Astrocyte (in vitro differentiated cells and primary cell): Measurements from ENCODE around the gene VPS13A.
"Not testable (repeated sequence)": the region's sequence is repeated elsewhere in the genome, so short reads cannot be mapped to it uniquely, and the experiment has no call there.

Experiments
- EZH2 ChIP-seq: IDR thresholded peaks from 2 replicates; pipeline ENCODE4 v1.6.1; 2012; ENCODE audit warnings: mild to moderate bottlenecking, low read length, inconsistent platforms; ENCODE audit not compliant: insufficient read depth
- TF ChIP-seq, protein P1 (sequence below): IDR thresholded peaks from 2 replicates; pipeline ENCODE4 v1.5.1; 2011; ENCODE audit warnings: low read depth, mild to moderate bottlenecking, inconsistent platforms, low read length, moderate library complexity; ENCODE audit not compliant: insufficient read depth

DNA sequence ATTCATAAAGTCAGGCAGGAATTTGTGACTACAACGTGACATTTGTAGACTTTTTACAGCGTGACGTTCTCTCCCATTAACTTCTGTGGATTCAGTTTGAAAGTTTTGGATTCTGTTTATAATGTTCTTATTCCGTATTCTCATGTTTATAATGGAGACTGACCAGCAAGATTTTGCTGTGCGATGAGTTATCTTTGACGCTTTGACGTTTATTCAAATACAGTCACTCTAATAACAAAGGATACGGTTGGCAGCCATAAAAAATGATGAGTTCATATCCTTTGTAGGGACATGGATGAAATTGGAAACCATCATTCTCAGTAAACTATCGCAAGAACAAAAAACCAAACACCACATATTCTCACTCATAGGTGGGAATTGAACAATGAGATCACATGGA, 221.2 kb downstream of the VPS13A start:
- TF ChIP-seq, protein P1, sequence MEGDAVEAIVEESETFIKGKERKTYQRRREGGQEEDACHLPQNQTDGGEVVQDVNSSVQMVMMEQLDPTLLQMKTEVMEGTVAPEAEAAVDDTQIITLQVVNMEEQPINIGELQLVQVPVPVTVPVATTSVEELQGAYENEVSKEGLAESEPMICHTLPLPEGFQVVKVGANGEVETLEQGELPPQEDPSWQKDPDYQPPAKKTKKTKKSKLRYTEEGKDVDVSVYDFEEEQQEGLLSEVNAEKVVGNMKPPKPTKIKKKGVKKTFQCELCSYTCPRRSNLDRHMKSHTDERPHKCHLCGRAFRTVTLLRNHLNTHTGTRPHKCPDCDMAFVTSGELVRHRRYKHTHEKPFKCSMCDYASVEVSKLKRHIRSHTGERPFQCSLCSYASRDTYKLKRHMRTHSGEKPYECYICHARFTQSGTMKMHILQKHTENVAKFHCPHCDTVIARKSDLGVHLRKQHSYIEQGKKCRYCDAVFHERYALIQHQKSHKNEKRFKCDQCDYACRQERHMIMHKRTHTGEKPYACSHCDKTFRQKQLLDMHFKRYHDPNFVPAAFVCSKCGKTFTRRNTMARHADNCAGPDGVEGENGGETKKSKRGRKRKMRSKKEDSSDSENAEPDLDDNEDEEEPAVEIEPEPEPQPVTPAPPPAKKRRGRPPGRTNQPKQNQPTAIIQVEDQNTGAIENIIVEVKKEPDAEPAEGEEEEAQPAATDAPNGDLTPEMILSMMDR: not testable (repeated sequence)
- TF ChIP-seq EZH2: not testable (repeated sequence)
